Stimulated activated naive CD8-positive, alpha-beta T cell treated with anti-CD3 and anti-CD28 coated beads, Interleukin-15, amount 100 ng/mL, for 72 hours (primary cell): ENCODE results near the gene CA10.

ENCODE experiments used
- ATAC-seq: fragments of 150-1000 bp; cut with Tn5 transposase; 2 replicates; pipeline ENCODE4 v1.10.0; 2021; ENCODE audit warnings: mild to moderate bottlenecking, moderate library complexity
- DNase-seq, 2 donors: peaks; one replicate each; pipeline ENCODE4 v3.0.0; 2021 to 2022
- H3K27ac Mint-ChIP-seq, 2 donors: one replicate each; pipeline ENCODE4 v1.8.0; 2022; ENCODE audit warnings: mild to moderate bottlenecking in 2 of 2, mixed read lengths in 2 of 2, moderate library complexity in 2 of 2
- H3K27me3 Mint-ChIP-seq: one replicate; pipeline ENCODE4 v1.8.0; 2022; ENCODE audit warnings: mixed read lengths
- H3K4me1 Mint-ChIP-seq: one replicate; pipeline ENCODE4 v1.8.0; 2022; ENCODE audit warnings: mild to moderate bottlenecking, mixed read lengths
- H3K4me3 Mint-ChIP-seq, 2 donors: one replicate each; pipeline ENCODE4 v1.8.0; 2022; ENCODE audit warnings: mild to moderate bottlenecking in 2 of 2, mixed read lengths in 2 of 2, moderate library complexity in 1 of 2
- H3K9me3 Mint-ChIP-seq, 2 donors: one replicate each; pipeline ENCODE4 v1.8.0; 2022; ENCODE audit warnings: mixed read lengths in 2 of 2

CA10 gene

GRCh38 chr17:51595826-51596398 lies 562.6 kb downstream of the CA10 start:
- DNase-seq (no peak), ATAC-seq (no peak)
- Mint-ChIP-seq H3K9me3 (no peaks in the 10 kb centered on the region), H3K4me1 (no peaks in the 10 kb centered on the region), H3K27me3 (no peaks in the 10 kb centered on the region), H3K4me3 (no peak overlapping the region), H3K27ac (no peak overlapping the region)

GRCh38 chr17:51590071-51590656 lies 568.4 kb downstream of the CA10 start:
- H3K27me3 Mint-ChIP-seq, result no peaks in the 10 kb centered on the region
- no peak overlapping the region for H3K27ac Mint-ChIP-seq
- DNase-seq, result no peak
- H3K4me1 Mint-ChIP-seq, result no peaks in the 10 kb centered on the region
- ATAC-seq, result no peak
- no peak overlapping the region for H3K4me3 Mint-ChIP-seq
- peaks cover 6 to 12% of the 10 kb centered on the region in 2 donors for H3K9me3 Mint-ChIP-seq

- H3K27ac Mint-ChIP-seq, result no peak overlapping the region
- H3K4me3 Mint-ChIP-seq, result no peak overlapping the region
- no peaks in the 10 kb centered on the region for H3K27me3 Mint-ChIP-seq
- no peaks in the 10 kb centered on the region for H3K4me1 Mint-ChIP-seq
- DNase-seq (no peak), ATAC-seq (no peak)
- peaks cover 6 to 12% of the 10 kb centered on the region in 2 donors for H3K9me3 Mint-ChIP-seq
Observed at GRCh38 chr17:51588063-51588462, 570.5 kb downstream of the CA10 start.

DNA sequence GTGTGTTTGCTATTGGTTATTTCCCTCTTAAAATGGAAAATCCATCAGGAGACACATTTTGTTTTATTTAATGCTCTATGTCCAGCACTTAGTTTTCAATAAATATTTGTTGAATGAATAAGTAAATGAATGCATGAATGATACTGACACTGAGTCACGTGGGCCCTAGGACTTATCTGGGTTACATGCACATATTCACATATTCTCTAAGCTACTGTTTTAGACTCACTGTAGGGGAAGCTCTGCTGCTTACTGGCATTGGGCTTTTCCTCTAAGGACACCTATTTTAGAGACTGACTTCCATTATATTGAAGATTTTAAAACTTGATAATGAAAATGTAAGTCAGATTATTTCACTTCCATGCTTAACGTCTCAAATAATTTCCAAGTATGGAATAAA lies 571.0 kb downstream of the CA10 start:
- Mint-ChIP-seq H3K4me3 (no peak overlapping the region), H3K27ac (no peak overlapping the region)
- DNase-seq, result no peak

GRCh38 chr17:51585514-51586104 lies 572.9 kb downstream of the CA10 start:
- H3K9me3 Mint-ChIP-seq, result peaks cover 6 to 12% of the 10 kb centered on the region in 2 donors
- no peaks in the 10 kb centered on the region for H3K4me1 Mint-ChIP-seq
- DNase-seq (no peak), ATAC-seq (no peak)
- no peak overlapping the region for H3K27ac Mint-ChIP-seq
- no peak overlapping the region for H3K4me3 Mint-ChIP-seq
- H3K27me3 Mint-ChIP-seq, result no peaks in the 10 kb centered on the region

More for the DNA sequence above, 571.0 kb downstream of the CA10 start:
- Mint-ChIP-seq H3K9me3 (peaks cover 6 to 12% of the 10 kb centered on the region in 2 donors), H3K27me3 (no peaks in the 10 kb centered on the region), H3K4me1 (no peaks in the 10 kb centered on the region)
- no peak for ATAC-seq

- ATAC-seq (no peak), DNase-seq (no peak)
- H3K9me3 Mint-ChIP-seq, result peaks cover 5 to 13% of the 10 kb centered on the region in 2 donors
- peaks cover 8% of the 10 kb centered on the region for H3K27me3 Mint-ChIP-seq
- H3K27ac Mint-ChIP-seq, result no peak overlapping the region
- no peak overlapping the region for H3K4me3 Mint-ChIP-seq
- H3K4me1 Mint-ChIP-seq, result no peaks in the 10 kb centered on the region
Observed at GRCh38 chr17:51580869-51581268, 577.6 kb downstream of the CA10 start.
